B cell (primary cell): ENCODE measurements around the gene BEST1. TPM values are rescaled to one million over a fixed set of nuclear protein-coding genes. Genes with fewer than 3 reads are reported as not detected.

Experiments
- ATAC-seq: fragments of 200-7000 bp; cut with Tn5 transposase; one replicate; pipeline ENCODE4 v1.10.0; 2021; ENCODE audit warnings: low read depth, mild to moderate bottlenecking, moderate number of reproducible peaks, moderate library complexity
- CTCF ChIA-PET: fragments of 350-600 bp; sonication (Branson Sonifier 250); formaldehyde crosslinking; loops from one replicate; lab custom pipeline; 2021; ENCODE audit warnings: antibody characterized with exemption, inconsistent platforms; lab: Charles Lee
- POLR2A ChIA-PET: fragments of 350-600 bp; sonication (Branson Sonifier 250); formaldehyde crosslinking; loops from one replicate; lab custom pipeline; 2021; ENCODE audit warnings: antibody characterized with exemption; lab: Charles Lee
- DNase-seq: peaks from one replicate; pipeline ENCODE4 v3.0.0; 2013
- H2AFZ ChIP-seq: 2 replicates; pipeline ENCODE4 v1.6.1; 2012; ENCODE audit warnings: mild to moderate bottlenecking, low read depth, low read length; ENCODE audit not compliant: insufficient read depth, poor library complexity, severe bottlenecking
- H3K27ac ChIP-seq, 2 donors: 1 replicate in 1 of 2; 2 replicates in 1 of 2; pipeline ENCODE4 v1.5.1; 2012 to 2013; ENCODE audit warnings: low read length in 2 of 2, mild to moderate bottlenecking in 2 of 2, moderate library complexity in 1 of 2
- H3K27me3 ChIP-seq, 4 experiments: fragments of 200-600 bp in 1 of 4; sonication (generic) in 1 of 4; replicated peaks in 1 of 4; 1 replicate in 2 of 4; 2 replicates in 2 of 4; pipeline versions ENCODE4 v1.6.1 to v1.7.0; 2013 to 2016; ENCODE audit warnings: low read length in 3 of 4, mild to moderate bottlenecking in 2 of 4, mixed read lengths in 1 of 4, moderate library complexity in 1 of 4; ENCODE audit not compliant: insufficient read depth in 4 of 4, control insufficient read depth in 3 of 4; ENCODE audit errors: control extremely low read depth in 1 of 4
- H3K36me3 ChIP-seq, 2 experiments: replicated peaks in 1 of 2; 1 replicate in 1 of 2; 2 replicates in 1 of 2; pipeline versions ENCODE4 v1.6.1 to v1.7.1; 2013; ENCODE audit warnings: low read length in 1 of 2; ENCODE audit not compliant: insufficient read depth in 2 of 2, control insufficient read depth in 1 of 2; ENCODE audit errors: control extremely low read depth in 1 of 2, extremely low read depth in 1 of 2
- H3K4me1 ChIP-seq, 2 donors: fragments of 200-600 bp in 1 of 2; sonication (generic) in 1 of 2; 1 replicate in 1 of 2; 2 replicates in 1 of 2; pipeline versions ENCODE4 v1.5.1 to v1.6.1; 2013 to 2017; ENCODE audit warnings: low read length in 2 of 2; ENCODE audit not compliant: control insufficient read depth in 2 of 2, insufficient read depth in 2 of 2
- H3K4me2 ChIP-seq: replicated peaks from 2 replicates; pipeline ENCODE3; 2012; ENCODE audit warnings: mild to moderate bottlenecking, low read depth, low read length; ENCODE audit not compliant: poor library complexity, severe bottlenecking
- H3K4me3 ChIP-seq, 5 experiments: fragments of 200-600 bp in 1 of 5; sonication (generic) in 1 of 5; 1 replicate in 3 of 5; 2 replicates in 2 of 5; pipeline versions ENCODE4 v1.5.1 to v1.7.0; 2011 to 2016; ENCODE audit warnings: low read length in 4 of 5, mild to moderate bottlenecking in 4 of 5, low read depth in 2 of 5, control low read depth in 1 of 5, moderate library complexity in 1 of 5; ENCODE audit not compliant: insufficient read depth in 1 of 5; ENCODE audit errors: control extremely low read depth in 1 of 5, extremely low read depth in 1 of 5
- H3K79me2 ChIP-seq: fragments of 200-600 bp; sonication (generic); one replicate; pipeline ENCODE4 v1.6.0; 2016; ENCODE audit warnings: low read length; ENCODE audit not compliant: control insufficient read depth, insufficient read depth
- H3K9ac ChIP-seq: fragments of 200-600 bp; sonication (generic); 2 replicates; pipeline ENCODE4 v1.6.1; 2017; ENCODE audit warnings: mild to moderate bottlenecking, low read length, moderate library complexity
- H3K9me3 ChIP-seq, 3 donors: one replicate each; pipeline versions ENCODE4 v1.6.1 to v1.7.1; 2013; ENCODE audit warnings: low read length in 2 of 3; ENCODE audit not compliant: control insufficient read depth in 2 of 3, insufficient read depth in 1 of 3; ENCODE audit errors: control extremely low read depth in 1 of 3
- H4K20me1 ChIP-seq: 2 replicates; pipeline ENCODE4 v1.6.0; 2012; ENCODE audit warnings: mild to moderate bottlenecking, low read length; ENCODE audit not compliant: insufficient read depth, control insufficient read depth, poor library complexity, severe bottlenecking
- H3K27ac Mint-ChIP-seq: one replicate; pipeline ENCODE4 v1.8.0; 2021; ENCODE audit warnings: mixed read lengths
- H3K27me3 Mint-ChIP-seq: one replicate; pipeline ENCODE4 v1.8.0; 2021; ENCODE audit warnings: mixed read lengths
- H3K4me1 Mint-ChIP-seq: one replicate; pipeline ENCODE4 v1.8.0; 2021; ENCODE audit warnings: mixed read lengths
- H3K4me3 Mint-ChIP-seq: one replicate; pipeline ENCODE4 v1.8.0; 2021; ENCODE audit warnings: mixed read lengths
- H3K9me3 Mint-ChIP-seq: one replicate; pipeline ENCODE4 v1.8.0; 2022; ENCODE audit warnings: mixed read lengths; ENCODE audit not compliant: insufficient read depth
- EZH2 ChIP-seq: IDR thresholded peaks from 2 replicates; pipeline ENCODE4 v1.6.1; 2012; ENCODE audit warnings: borderline replicate concordance, low read depth, mild to moderate bottlenecking, moderate library complexity, low read length; ENCODE audit not compliant: insufficient read depth, poor library complexity, severe bottlenecking
- WGBS: methylation state at CpG from one replicate; pipeline ENCODE4 v1.1.5; 2013; ENCODE audit warnings: missing lambda C conversion rate; ENCODE audit not compliant: insufficient coverage; 5-methylcytosine and 5-hydroxymethylcytosine counted together
- intact Hi-C: fragments of 100-400 bp; cut with micrococcal nuclease; formaldehyde crosslinking; loops from one replicate; pipeline ENCODE4 v1.10.0; 2022
- polyA plus RNA-seq: library from polyadenylated mRNA; depleted of rRNA; stranded (reverse); fragments of >200 nt; gene quantifications from 2 replicates; pipeline ENCODE4 v1.2.3, GENCODE V29; 2012
- total RNA-seq, 2 donors: library from RNA; stranded (reverse); fragments of 120-200 nt in 1 of 2; gene quantifications; 1 replicate in 1 of 2; 2 replicates in 1 of 2; pipeline versions ENCODE4 v1.2.3 to v1.2.4, GENCODE V29; 2013 to 2022
- TF ChIP-seq, protein P1 (sequence below): fragments of 200-600 bp; IDR thresholded peaks from one replicate; pipeline ENCODE4 v1.8.0; 2022; ENCODE audit warnings: antibody characterized with exemption, mild to moderate bottlenecking

BEST1 gene
- total and polyA plus RNA-seq, 2 donors (not counting 1 experiment from before 2014, with no cell fraction given): 0.07 to 0.99 TPM

DNA sequence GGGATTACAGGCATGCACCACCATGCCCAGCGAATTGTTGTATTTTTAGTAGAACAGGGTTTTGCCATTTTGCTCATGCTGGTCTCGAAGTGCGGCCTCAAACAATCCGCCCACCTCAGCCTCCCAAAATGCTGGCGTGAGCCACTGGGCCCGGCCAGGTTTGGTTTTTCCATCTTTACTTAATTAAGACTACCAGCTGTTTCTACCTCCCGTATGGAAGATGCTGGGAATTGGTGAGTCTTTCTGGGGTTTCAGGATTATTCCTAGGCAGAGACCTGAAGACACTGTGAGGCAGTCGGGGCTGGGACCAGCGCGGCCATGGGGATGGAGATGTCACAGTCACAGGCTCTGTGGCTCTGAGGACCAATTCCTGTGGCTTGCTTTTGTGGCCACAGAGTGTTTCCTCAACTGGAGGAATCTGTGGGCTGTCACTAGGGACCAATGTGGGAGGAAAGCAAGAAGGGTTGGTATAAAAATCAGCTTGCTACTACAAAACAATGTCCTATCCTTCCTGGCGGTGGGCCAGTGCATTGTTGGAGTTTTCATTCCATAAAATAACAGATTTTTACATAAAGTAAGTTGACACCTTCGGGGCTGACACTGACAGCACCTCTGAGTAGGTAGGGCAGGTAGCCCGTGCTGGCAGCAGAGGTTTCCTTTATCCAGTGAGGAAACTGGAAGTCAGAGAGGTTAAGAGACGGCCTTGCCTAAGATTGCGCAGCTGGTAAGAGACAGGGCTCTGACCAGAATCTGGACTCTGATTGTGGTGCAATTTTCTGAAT lies 25.7 kb downstream of the BEST1 start:
- WGBS: 76% methylated on average over 7 of the region's 15 CpGs
- no peaks in the 10 kb centered on the region for H3K9me3 Mint-ChIP-seq
- Histone ChIP-seq H3K27me3 (no peaks in the 10 kb centered on the region), H3K79me2 (peaks cover 13% of the 10 kb centered on the region), H2AFZ (no peak overlapping the region), H4K20me1 (no peaks in the 10 kb centered on the region), H3K36me3 (no peaks in the 10 kb centered on the region), H3K9ac (no peak overlapping the region), H3K27ac (no peak overlapping the region), H3K4me1 (peaks cover 26 to 29% of the 10 kb centered on the region in 2 donors), H3K9me3 (no peaks in the 10 kb centered on the region), H3K4me3 (no peak overlapping the region), H3K4me2 (no peak overlapping the region)
- intact Hi-C loops: no loop called here
- POLR2A ChIA-PET: no interaction called here
- DNase-seq: no peak
- H3K27me3 Mint-ChIP-seq: no peaks in the 10 kb centered on the region
- no peak overlapping the region for H3K4me3 Mint-ChIP-seq
- H3K27ac Mint-ChIP-seq: no peak overlapping the region
- CTCF ChIA-PET: interaction anchor here (0.6 to 2.4 kb wide), 4 partner anchors 28 to 111 kb away, joined by 3 to 5 read pairs (median 4); no protein-coding TSS in a partner anchor
- no peak for ATAC-seq
- peaks cover 28% of the 10 kb centered on the region for H3K4me1 Mint-ChIP-seq
- TF ChIP-seq, protein P1, sequence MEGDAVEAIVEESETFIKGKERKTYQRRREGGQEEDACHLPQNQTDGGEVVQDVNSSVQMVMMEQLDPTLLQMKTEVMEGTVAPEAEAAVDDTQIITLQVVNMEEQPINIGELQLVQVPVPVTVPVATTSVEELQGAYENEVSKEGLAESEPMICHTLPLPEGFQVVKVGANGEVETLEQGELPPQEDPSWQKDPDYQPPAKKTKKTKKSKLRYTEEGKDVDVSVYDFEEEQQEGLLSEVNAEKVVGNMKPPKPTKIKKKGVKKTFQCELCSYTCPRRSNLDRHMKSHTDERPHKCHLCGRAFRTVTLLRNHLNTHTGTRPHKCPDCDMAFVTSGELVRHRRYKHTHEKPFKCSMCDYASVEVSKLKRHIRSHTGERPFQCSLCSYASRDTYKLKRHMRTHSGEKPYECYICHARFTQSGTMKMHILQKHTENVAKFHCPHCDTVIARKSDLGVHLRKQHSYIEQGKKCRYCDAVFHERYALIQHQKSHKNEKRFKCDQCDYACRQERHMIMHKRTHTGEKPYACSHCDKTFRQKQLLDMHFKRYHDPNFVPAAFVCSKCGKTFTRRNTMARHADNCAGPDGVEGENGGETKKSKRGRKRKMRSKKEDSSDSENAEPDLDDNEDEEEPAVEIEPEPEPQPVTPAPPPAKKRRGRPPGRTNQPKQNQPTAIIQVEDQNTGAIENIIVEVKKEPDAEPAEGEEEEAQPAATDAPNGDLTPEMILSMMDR: no peak
- TF ChIP-seq EZH2: no peak

DNA sequence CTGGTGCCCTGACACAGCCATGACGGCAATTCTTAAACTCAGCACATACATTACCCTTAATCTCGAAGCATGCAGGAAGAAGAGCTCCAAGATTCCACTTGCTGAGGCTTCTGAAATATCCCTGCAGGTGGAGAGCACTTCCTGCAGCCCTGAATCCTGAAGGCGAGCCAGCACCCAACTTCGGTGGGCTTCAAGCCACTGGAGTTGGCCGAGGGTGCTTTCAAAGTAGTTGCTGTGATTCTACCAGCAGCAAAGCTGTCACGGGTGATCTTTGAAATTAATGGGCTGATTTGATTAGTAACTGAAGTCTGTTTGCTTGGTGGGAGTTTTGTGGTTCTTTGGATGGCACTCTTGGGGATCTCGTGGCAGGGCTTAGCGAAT lies 26.3 kb downstream of the BEST1 start:
- no peaks in the 10 kb centered on the region for H3K27me3 ChIP-seq
- no peak overlapping the region for H2AFZ ChIP-seq
- Mint-ChIP-seq H3K4me1 (peaks cover 23% of the 10 kb centered on the region), H3K9me3 (no peaks in the 10 kb centered on the region), H3K4me3 (no peak overlapping the region), H3K27me3 (no peaks in the 10 kb centered on the region), H3K27ac (no peak overlapping the region)
- H3K9ac ChIP-seq: no peak overlapping the region
- CTCF ChIA-PET: interaction anchor here (0.6 to 2.4 kb wide), 3 partner anchors 29 to 110 kb away, joined by 3 to 5 read pairs (median 4); no protein-coding TSS in a partner anchor
- H3K9me3 ChIP-seq: no peaks in the 10 kb centered on the region
- WGBS: 98% methylated on average over 8 of the region's 8 CpGs
- H3K79me2 ChIP-seq: peaks cover 13% of the 10 kb centered on the region
- ATAC-seq (no peak), DNase-seq (no peak)
- TF ChIP-seq, protein P1: no peak
- TF ChIP-seq EZH2: no peak
- H3K27ac ChIP-seq: no peak overlapping the region
- H3K36me3 ChIP-seq: no peaks in the 10 kb centered on the region
- peaks cover 21 to 23% of the 10 kb centered on the region in 2 donors for H3K4me1 ChIP-seq
- H3K4me3 ChIP-seq: no peak overlapping the region
- no peaks in the 10 kb centered on the region for H4K20me1 ChIP-seq
- POLR2A ChIA-PET: no interaction called here
- no peak overlapping the region for H3K4me2 ChIP-seq
- intact Hi-C loops: no loop called here
